GM12873 (cell line): ENCODE results near the gene SCGB3A2.

ENCODE experiments used
- TF ChIP-seq, protein P1 (sequence below): IDR thresholded peaks from 2 replicates; pipeline ENCODE4 v1.5.1; 2012; ENCODE audit warnings: low read depth, mild to moderate bottlenecking, moderate library complexity, low read length, control low read depth; ENCODE audit not compliant: insufficient read depth; ENCODE audit errors: missing control alignments

SCGB3A2 gene

DNA sequence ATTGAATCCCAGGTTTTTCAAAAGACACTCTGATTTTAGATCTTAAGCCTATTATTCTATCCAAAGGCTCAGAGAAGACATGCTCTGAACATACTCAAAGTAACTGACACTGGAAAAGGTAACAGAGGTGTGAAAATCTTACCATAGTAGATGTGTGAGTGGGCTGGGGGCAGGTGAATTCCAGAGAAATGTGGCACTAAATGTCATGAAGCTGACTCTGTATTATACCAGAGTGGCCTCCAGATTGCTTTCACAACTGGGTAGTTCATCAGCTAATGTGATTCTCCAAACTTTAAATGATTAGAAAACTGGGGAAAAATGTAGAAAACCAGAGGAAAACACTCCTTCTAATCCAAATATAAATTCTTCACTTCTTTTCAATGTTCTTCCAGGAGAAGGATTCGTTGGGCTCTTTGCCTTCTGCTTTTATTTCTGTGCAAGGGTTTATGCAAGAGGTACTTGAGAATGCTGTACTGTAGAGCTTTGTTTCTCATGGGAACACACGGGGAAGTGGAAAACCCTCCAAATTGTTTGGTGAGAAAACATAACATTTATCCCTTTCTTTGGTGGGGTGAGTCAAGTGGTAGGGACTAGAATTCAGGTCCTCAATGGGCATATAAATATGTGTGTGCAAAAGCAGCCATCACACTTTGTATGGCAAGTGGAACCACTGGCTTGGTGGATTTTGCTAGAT, at the start of gene SCGB3A2:
Gene SCGB3A2, plus strand, starts transcription at position 646 of the 694 bp plus-strand sequence. CDS start 93 bp downstream, outside the sequence.
- TF ChIP-seq, protein P1, sequence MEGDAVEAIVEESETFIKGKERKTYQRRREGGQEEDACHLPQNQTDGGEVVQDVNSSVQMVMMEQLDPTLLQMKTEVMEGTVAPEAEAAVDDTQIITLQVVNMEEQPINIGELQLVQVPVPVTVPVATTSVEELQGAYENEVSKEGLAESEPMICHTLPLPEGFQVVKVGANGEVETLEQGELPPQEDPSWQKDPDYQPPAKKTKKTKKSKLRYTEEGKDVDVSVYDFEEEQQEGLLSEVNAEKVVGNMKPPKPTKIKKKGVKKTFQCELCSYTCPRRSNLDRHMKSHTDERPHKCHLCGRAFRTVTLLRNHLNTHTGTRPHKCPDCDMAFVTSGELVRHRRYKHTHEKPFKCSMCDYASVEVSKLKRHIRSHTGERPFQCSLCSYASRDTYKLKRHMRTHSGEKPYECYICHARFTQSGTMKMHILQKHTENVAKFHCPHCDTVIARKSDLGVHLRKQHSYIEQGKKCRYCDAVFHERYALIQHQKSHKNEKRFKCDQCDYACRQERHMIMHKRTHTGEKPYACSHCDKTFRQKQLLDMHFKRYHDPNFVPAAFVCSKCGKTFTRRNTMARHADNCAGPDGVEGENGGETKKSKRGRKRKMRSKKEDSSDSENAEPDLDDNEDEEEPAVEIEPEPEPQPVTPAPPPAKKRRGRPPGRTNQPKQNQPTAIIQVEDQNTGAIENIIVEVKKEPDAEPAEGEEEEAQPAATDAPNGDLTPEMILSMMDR: no peak

DNA sequence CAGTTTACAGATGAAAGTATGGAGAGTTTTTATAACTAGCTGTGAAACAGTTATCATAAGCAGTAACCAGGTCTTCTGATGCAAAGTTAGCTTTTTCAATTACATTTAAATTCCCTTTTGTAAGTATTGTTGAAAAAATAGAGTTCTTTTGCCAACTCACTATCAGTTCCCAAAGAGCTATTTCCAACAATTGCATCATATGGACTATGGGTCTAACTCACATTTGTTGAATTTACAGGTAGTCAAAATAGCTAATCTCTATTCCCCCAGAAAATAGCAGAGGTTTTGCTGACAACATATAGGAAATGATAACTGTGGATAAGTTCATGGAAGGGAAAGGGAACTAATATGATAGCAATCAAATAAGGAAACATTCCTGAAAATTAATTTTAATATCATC, 48.5 kb upstream of the SCGB3A2 start:
- TF ChIP-seq, protein P1: no peak

DNA sequence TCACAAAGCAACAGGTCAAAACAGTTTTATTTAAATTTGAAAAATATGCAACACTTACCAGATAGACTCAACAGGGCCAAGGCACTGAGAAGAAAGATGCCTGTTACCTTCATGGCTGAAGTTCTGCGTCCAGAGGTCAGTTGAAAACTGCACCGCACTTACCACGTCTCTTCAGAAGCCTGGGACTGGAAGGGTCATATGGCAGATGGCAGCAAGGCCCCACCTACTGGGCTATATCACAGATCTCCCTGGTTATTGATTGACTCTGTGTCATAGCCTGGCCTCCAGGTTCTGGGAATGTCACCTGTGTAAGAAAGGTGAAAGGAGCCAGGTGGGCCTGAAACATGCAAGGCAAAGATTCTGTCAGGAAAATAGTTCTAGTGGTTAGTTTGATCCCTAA, 47.0 kb upstream of the SCGB3A2 start, which contains the start of gene SPINK1:
Gene SPINK1, minus strand, starts transcription at position 207 of the 400 bp plus-strand sequence. Its CDS starts 94 bp downstream, at position 113.
- TF ChIP-seq, protein P1: no peak

- TF ChIP-seq, protein P1: no peak
Observed at GRCh38 chr5:147832541-147832940, 46.0 kb upstream of the SCGB3A2 start.

GRCh38 chr5:147835386-147835798, 43.1 kb upstream of the SCGB3A2 start:
- TF ChIP-seq, protein P1: no peak

DNA sequence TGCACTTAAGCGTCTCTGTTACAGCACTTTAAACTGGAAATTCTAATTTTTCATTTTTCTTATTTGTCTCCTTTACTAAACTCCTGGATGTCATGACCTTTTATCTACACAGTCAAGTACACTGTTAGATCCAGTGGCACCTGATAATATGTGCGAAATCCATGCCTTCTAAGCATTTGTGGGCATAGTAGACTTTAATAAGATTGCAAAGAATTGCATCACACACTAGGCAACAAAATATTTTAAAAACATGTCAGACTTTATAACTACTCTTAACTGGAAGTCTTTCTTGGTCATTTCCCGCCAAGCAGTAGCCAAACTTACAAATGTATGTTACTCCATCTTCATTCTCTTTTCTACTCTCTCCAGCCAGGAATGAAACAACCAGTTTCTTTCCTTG, 42.1 kb upstream of the SCGB3A2 start:
- TF ChIP-seq, protein P1: no peak

DNA sequence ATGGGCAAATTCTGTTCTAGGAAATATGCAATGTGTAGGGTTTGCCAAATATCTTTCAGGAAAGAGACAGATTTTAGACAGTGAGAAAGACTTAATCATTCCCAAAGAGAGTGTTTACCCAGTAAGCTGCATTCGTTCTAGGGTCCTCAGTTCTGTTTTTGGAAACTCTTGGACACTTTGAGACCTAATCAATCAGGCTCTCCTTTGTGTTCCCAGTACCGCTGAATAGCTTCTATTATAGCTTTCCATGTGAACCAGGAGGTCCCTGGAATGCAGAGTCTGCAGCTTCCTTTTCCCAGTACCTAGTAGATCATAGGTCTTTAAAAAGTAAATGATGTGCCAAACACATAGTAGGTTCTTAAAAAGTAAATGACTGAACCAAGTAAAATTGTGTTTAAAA, 35.6 kb upstream of the SCGB3A2 start:
- TF ChIP-seq, protein P1: no peak
